NCI-H1417 (cell line): ENCODE measurements around the gene FADS1.

Experiments
- DNase-seq, 3 experiments: peaks; one replicate each; lab custom pipeline; 2025; lab: John Stamatoyannopoulos, UW

The FADS1 gene

DNA sequence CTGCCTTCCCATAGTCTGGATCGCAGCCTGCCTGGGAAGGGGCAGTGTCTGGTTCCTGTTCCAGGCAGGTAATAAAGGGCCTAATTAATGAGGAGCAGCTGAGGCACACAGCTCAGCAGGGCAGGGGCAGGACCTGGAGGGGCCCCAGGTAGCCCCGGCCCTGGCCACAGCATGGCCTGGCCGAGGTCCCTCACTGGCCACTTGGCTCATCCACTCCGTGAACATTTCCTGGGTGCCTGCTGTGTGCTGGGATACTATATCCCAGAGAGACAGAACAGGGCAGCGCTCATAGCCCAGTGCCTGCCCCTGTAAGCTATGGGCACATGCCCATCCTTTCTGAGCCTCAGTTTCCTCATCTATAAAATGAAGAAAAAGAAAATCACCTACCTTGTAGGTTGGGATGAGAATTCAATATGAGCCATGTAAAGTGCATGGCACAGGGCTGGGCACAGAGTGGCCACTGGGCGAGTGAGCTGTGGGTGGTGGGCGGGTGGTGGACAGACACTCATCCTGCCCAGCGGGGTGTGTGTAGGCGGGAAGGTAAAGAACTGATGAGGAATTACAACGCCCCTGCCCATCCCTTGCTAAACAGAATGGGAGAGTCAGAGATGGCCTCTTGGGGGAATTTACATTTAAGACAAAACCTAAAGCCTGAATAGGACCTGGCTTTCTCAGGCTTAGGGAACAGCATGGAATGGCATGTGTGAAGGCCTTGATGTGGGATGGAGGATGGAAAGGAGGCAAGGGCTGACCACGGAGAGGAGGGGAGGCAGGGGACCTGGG, 55.2 kb downstream of the FADS1 start:
- DNase-seq: no peak

DNA sequence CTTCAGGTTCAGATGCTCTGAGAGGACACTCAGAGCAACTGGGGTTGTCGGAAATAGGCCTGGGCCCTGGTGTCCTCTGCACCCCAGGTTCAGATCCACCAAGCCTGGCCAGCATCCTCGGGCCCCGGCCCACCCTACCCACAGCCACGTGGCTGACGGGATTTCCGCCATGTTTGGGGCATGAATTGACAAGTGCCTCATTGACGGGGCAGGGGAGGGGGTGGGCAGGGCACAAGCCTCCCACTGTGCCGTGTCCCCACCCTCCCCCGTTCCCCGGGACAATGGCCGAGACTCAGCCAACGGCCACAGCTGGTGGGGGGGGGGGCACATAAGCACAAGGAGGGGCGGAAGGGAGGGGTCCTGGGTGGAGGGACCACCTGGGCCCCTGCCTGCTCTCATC, 55.9 kb downstream of the FADS1 start:
- no peak for DNase-seq

DNA sequence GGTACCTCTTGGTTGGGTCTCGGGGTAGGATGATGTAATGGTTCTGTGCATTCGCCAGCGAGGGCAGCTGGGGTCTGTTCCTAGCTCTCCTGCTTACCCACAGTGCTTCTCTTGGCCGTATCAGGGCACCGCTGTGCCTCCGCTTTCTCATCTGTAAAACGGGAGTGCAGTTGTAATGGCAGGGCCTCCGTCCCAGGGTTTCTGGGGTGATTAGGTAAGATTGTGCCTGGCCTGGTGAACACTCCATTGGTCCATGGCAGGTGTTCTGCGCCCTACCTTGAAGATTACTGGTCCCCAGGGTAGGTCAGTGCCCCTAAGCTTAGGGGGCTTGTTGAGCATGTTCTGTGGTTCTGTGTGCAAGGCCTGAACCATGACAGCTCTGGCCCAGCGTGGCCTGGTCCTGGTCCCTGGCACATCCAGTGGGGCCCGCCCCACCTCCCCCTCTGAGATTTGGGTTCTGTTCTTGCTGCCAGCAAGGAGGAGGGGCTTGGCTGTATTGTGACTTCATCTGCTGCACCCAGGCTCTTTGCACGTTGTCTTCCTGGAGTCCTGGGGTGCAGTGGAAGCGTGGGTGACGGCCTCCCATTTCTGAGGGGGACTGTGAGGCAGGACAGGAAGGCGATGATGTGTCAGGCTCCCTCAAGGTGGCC, 59.5 kb downstream of the FADS1 start:
- DNase-seq: no peak

DNA sequence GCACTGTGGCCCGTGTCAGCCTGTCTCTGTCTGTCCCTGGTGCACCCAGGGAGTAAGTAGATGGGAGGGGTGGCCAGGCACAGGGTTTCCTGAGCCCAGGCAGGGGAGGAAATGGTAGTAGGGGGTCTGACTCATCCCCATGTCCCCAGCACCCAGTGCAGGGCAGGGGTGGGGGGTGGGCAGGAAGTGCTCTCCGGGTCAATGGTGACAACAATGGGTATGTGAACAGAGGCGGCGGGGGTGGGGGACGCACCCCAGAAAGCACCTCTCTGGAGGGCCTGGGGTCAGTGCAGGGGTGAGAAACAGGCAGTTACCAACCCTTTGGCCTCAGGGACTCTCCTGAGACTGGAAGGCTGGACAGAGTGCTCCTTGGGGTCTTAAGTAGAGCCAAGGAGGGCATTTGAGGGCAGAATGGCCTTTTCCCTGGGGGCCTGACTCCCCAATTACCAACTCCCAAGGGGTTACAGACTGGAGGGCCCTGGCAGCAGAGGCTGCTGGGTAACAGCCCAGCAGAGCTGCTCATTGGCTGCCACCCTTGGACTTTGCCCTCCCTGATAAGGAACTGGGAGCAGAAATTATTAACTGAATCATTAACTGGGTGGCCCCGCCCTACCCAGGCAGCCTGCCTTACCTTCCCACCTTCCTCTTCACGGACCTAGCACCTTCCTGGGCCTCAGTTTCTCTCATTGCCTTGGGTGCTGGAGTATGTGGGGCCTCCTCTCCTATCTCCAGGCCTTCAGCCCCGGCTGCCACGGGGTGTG, 60.2 kb downstream of the FADS1 start:
- DNase-seq: no peak

DNA sequence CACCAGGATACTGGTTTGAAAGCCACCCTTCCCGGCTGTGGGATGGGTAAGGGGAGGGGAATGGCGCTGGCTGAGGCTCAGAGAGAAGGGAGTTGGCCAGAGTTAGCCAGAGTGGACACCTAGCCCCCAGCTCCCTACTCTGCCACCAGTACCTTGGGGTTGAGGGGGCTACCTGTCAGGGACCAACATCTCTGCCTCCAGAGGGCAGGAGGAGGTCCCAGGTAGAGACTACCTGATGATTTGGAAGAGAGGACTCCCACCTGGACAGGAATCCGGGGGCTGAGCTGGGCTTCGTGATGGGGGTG, 60.7 kb downstream of the FADS1 start:
- no peak for DNase-seq

DNA sequence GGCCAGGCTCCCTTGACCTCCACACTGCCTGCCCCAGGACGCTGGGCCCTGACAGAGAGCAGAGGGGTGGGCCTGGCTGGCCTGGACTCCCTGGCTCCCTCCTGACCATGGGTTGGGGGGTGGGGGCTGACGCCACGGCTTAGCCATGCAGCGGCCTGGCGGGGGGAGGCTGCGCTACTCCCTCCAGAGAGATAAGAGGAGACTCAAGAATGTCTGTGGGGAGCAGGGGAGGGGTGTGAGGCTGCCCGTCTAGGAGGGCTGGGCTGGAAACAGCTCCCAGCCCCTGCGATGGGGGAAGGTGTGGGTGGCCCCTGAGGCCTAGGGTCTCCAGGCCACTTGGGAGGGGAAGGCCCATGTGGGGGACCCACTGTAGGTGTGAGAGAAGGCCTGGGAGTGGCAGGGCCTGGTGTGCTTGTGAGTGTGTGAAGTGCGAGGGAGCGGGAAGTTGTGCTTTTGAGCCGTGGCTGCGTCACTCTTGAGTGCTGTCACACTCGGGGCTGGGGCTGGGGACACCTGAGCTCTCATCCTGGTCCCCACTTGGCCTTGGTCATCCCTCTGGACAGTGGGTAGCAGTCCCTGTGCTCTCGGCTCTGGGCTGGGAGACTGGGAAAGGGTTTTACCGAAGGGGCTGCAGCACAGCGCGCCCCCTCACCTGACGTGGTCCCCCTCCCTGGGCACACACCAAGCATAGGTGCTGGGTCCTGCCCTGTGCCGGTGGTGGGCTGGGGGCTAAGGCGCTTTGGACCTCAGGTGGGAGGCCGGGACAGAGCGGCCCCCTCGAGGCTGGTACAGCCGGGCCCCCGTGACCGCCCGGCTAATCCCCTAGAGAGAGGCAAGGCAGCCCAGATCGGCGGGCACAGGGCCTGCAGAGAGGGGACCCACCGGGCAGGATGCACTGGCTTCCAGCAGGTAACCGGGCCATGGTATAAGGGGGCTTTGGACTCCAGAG, 62.0 kb downstream of the FADS1 start:
- DNase-seq: no peak

DNA sequence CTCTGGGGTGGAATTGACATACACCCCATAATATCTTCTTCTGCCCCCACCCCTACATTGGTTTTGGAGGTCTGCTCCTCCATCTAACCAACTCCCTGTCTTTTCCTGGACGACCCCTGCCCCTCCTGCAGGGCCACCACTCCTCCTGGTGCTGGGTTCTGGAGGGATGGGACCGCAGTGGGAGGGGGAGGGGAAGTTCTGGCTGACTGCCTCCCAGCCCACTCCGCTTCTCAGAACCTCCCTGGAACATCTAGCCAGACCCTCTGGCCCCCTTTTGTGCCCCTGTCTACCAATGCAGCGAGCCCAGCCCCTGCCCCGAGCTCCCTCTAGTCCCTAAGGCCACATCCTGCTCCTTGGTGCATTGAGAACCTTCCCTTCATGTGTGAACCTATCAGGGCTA, 63.1 kb downstream of the FADS1 start:
- DNase-seq: no peak

DNA sequence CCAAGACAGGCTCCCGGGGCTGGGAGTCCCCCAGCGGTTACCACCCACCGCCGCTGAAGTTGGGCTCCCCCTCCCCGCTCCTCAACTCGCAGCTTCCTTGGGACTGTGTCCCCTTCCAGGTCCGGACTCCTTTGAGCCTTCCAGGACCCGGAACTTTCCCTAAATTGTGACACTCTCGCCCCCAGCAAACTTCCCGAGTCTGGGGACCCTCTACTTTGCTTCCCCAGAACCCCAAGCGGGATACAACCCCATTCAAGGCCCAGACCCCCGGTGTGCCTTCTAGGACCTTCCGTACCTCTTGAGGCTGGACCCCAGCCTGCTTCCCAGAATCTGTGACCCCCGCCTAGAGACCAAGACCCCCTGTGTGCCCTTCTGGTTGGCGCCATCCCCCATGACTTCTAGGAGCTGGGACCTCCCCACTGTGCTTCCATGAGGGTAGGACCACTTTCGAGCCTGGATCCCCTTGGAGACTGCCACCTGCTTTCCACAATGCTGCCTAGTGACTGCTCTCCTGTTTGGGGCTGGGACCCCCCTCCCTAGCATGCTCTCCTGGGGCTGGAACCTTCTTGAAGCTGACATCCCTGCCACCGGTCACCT, 63.8 kb downstream of the FADS1 start:
- DNase-seq: no peak

DNA sequence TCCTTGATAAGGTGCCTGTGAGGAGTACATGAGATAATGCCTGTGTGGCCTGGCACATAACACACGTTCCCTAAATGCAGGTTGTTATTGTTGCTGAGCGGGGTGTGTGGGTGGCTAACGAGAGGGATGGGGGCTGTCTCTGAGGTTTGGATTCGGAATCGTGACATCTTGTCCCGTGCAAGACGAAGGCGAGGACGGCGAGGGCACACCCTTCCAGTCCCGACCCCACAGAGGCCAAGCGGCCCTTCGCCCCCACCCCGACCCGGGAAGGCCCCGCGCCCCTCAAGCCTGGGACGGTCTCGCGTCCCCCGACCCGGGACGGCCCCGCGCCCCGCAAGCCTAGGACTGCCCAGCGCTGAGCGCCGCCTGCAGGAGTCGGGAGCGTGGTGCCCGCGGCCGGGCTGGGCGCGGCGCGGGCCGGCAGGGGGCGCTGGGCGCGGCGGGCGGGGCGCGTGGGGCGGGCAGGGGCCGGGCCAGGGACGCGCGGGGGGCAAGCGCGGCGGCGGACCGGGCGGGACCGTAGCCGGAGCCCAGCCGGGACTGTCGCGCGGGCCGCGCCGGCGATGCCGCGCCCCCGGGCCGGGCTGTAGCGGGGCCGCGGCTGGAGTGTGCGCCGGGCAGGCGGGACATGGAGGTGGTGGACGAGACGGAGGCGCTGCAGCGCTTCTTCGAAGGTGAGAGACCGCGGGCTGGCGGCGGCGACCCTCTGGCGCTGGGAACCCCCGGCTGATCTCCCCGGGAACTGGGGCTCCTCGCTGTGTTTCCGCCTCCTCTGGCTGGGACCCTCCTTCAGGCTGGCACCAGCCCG, 64.5 kb downstream of the FADS1 start, which contains the start of gene MYRF:
Gene MYRF (plus strand): TSS at position 520 of the 808 bp plus-strand sequence. CDS start 109 bp downstream, at position 629.
- peak in 2 of 3 experiments; percentile 19 to 27 for DNase-seq

DNA sequence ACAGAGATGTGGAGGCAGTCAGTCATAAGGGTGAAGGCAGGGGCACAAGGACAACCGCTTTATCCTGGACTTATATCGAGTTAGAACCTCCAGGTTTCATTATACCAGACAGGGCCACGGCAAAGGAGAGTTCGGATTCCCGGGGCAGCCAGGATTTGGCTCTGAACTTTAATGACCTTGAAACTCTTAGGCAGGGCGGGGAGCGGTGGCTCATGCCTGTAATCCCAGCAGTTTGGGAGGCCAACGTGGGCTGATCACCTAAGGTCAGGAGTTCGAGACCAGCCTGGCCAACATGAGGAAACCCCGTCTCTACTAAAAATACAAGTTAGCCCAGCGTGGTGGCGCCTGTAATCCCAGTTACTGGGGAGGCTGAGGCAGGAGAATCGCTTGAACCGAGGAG, 65.4 kb downstream of the FADS1 start:
- DNase-seq: no peak

DNA sequence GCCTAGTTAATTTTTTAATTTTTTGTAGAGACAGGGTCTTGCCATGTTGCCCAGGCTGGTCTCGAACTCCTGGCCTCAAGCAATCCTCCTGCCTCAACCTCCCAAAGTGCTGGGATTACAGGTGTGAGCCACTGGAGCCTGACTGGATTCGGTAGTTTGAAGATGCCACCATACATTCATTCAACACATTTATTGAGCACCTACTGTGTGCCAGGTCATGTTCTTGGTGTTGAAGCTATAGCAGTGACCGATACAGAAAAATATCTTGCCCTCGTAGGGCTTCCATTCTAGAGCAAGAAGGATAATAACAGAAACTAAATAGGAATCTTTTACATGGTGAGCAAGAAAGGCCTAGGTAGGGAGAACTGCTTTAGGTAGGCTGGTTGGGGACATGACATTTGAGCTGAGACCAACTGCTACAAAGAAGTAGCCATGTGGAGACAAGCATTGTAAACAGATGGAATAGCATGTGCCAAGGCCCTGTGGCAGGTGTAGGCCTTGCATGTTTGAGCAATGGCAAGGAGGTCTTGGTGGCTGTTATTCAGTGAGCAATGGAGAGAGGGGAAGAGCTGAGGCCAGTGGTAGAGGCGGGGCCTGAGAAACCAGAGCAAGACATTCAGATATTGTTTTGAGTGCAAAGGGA, 66.1 kb downstream of the FADS1 start:
- DNase-seq: no peak
